ENCODE data around the gene RBM48.

GRCh38 chr7:92547579-92547978, 19.0 kb downstream of the RBM48 start:
- TF ChIP-seq CTCF (IDR thresholded peaks at IDR 0.05): no peak
- TF ChIP-seq EP300 (IDR thresholded peaks at IDR 0.05): no peak
- no peak for TF ChIP-seq POLR2AphosphoS5 (IDR thresholded peaks at IDR 0.05)
